CD4-positive, alpha-beta T cell (primary cell): Measurements from ENCODE around the gene RPL12. TPM values are rescaled to one million over a fixed set of nuclear protein-coding genes. Genes with fewer than 3 reads are reported as not detected.

ENCODE experiments used
- ATAC-seq: fragments of 200-7000 bp; cut with Tn5 transposase; one replicate; pipeline ENCODE4 v1.10.0; 2022; ENCODE audit warnings: mild to moderate bottlenecking; ENCODE audit not compliant: poor library complexity
- CTCF ChIA-PET: fragments of 350-600 bp; sonication (Branson Sonifier 250); formaldehyde crosslinking; loops from one replicate; lab custom pipeline; 2021; ENCODE audit warnings: antibody characterized with exemption, inconsistent platforms; lab: Charles Lee
- POLR2A ChIA-PET: fragments of 350-600 bp; sonication (Branson Sonifier 250); formaldehyde crosslinking; loops from one replicate; lab custom pipeline; 2021; ENCODE audit warnings: antibody characterized with exemption, inconsistent platforms; lab: Charles Lee
- DNase-seq, 14 experiments: peaks; one replicate each; pipeline ENCODE4 v3.0.0-alpha.2; 2013 to 2020; ENCODE audit warnings: mixed read lengths in 2 of 14
- H3K27ac ChIP-seq, 2 donors: one replicate each; pipeline versions ENCODE4 v1.5.1 to v1.7.0; 2013; ENCODE audit warnings: low read length in 2 of 2, low read depth in 1 of 2, mild to moderate bottlenecking in 1 of 2
- H3K27me3 ChIP-seq, 2 experiments: 1 replicate in 1 of 2; 2 replicates in 1 of 2; pipeline versions ENCODE4 v1.6.1 to v1.7.0; 2013; ENCODE audit warnings: low read length in 2 of 2, control low read depth in 1 of 2, mild to moderate bottlenecking in 1 of 2, moderate library complexity in 1 of 2; ENCODE audit not compliant: insufficient read depth in 2 of 2, control insufficient read depth in 1 of 2
- H3K36me3 ChIP-seq: one replicate; pipeline ENCODE4 v1.6.1; 2013; ENCODE audit warnings: low read length, control low read depth; ENCODE audit not compliant: insufficient read depth
- H3K4me1 ChIP-seq: one replicate; pipeline ENCODE4 v1.6.1; 2013; ENCODE audit warnings: low read length, control low read depth; ENCODE audit not compliant: insufficient read depth
- H3K4me3 ChIP-seq: one replicate; pipeline ENCODE4 v1.5.1; 2013; ENCODE audit warnings: mild to moderate bottlenecking, low read length, moderate library complexity
- H3K9me3 ChIP-seq, 2 experiments: 1 replicate in 1 of 2; 2 replicates in 1 of 2; pipeline versions ENCODE4 v1.6.1 to v1.7.0; 2013; ENCODE audit warnings: low read length in 2 of 2, mild to moderate bottlenecking in 2 of 2, control low read depth in 1 of 2, moderate library complexity in 1 of 2; ENCODE audit not compliant: control insufficient read depth in 1 of 2, insufficient read depth in 1 of 2
- H3K27ac Mint-ChIP-seq: one replicate; pipeline ENCODE4 v1.8.0; 2020; ENCODE audit warnings: mixed read lengths
- H3K27me3 Mint-ChIP-seq: one replicate; pipeline ENCODE4 v1.8.0; 2021; ENCODE audit warnings: mixed read lengths
- H3K36me3 Mint-ChIP-seq: one replicate; pipeline ENCODE4 v1.8.0; 2021; ENCODE audit warnings: low read depth, mixed read lengths
- H3K4me1 Mint-ChIP-seq: one replicate; pipeline ENCODE4 v1.8.0; 2021; ENCODE audit warnings: low read depth, mixed read lengths
- H3K4me3 Mint-ChIP-seq: one replicate; pipeline ENCODE4 v1.8.0; 2020; ENCODE audit warnings: mild to moderate bottlenecking, mixed read lengths
- H3K9me3 Mint-ChIP-seq: one replicate; pipeline ENCODE4 v1.8.0; 2020; ENCODE audit warnings: mixed read lengths
- CTCF ChIP-seq: fragments of 200-600 bp; IDR thresholded peaks from one replicate; pipeline ENCODE4 v1.8.0; 2022; ENCODE audit warnings: antibody characterized with exemption, mild to moderate bottlenecking
- intact Hi-C, 2 experiments: fragments of 100-400 bp; cut with DNase I in 1 of 2; cut with micrococcal nuclease in 1 of 2; formaldehyde crosslinking; loops; one replicate each; pipeline versions ENCODE4 v1.15.1 to v1.9.0; 2023 to 2025; cut with DNase I, micrococcal nuclease
- total RNA-seq, 174 experiments: library from RNA in 2 of 174; stranded (reverse) in 2 of 174; gene quantifications; one replicate each; pipeline ENCODE4 v1.2.3 and lab custom pipeline; 2021 to 2026

Gene RPL12
- total RNA-seq, 2 experiments from 2014 or later, result 1,884 to 1,993 TPM

GRCh38 chr9:127405344-127406125 is 45.7 kb downstream of the RPL12 start:
- Mint-ChIP-seq H3K4me1 (no peaks in the 10 kb centered on the region), H3K27ac (no peak overlapping the region), H3K9me3 (no peaks in the 10 kb centered on the region), H3K27me3 (peaks cover 60% of the 10 kb centered on the region), H3K4me3 (no peak overlapping the region), H3K36me3 (no peaks in the 10 kb centered on the region)
- no peak for TF ChIP-seq CTCF
- peak in 1 of 14 experiments; percentile 15 for DNase-seq
- Histone ChIP-seq H3K27me3 (peaks cover 46 to 47% of the 10 kb centered on the region in 2 experiments), H3K4me3 (no peak overlapping the region), H3K9me3 (peaks cover 0 to 11% of the 10 kb centered on the region in 2 experiments), H3K36me3 (no peaks in the 10 kb centered on the region), H3K27ac (no peak overlapping the region), H3K4me1 (no peaks in the 10 kb centered on the region)
- POLR2A ChIA-PET, result no interaction called here
- ATAC-seq, result no peak
- intact Hi-C loops, result no loop called here
- CTCF ChIA-PET, result no interaction called here

- Mint-ChIP-seq H3K27ac (no peak overlapping the region), H3K36me3 (no peaks in the 10 kb centered on the region), H3K4me3 (no peak overlapping the region), H3K27me3 (peaks cover 64% of the 10 kb centered on the region), H3K9me3 (no peaks in the 10 kb centered on the region), H3K4me1 (no peaks in the 10 kb centered on the region)
- ChIA-PET POLR2A (no interaction called here), CTCF (no interaction called here)
- ATAC-seq (no peak), DNase-seq (peak in 1 of 14 experiments; percentile 17)
- TF ChIP-seq CTCF, result no peak
- Histone ChIP-seq H3K9me3 (peaks cover 0 to 11% of the 10 kb centered on the region in 2 experiments), H3K4me1 (no peaks in the 10 kb centered on the region), H3K4me3 (no peak overlapping the region), H3K27ac (no peak overlapping the region), H3K36me3 (no peaks in the 10 kb centered on the region), H3K27me3 (peaks cover 47 to 55% of the 10 kb centered on the region in 2 experiments)
- intact Hi-C loops, result no loop called here
Measured at GRCh38 chr9:127404631-127405030, 46.6 kb downstream of the RPL12 start.

- ATAC-seq, result no peak
Measured at GRCh38 chr9:127403507-127404192, 47.6 kb downstream of the RPL12 start.

More at GRCh38 chr9:127403507-127404192, 47.6 kb downstream of the RPL12 start:
- Histone ChIP-seq H3K9me3 (peaks cover 0 to 11% of the 10 kb centered on the region in 2 experiments), H3K27me3 (peaks cover 54 to 64% of the 10 kb centered on the region in 2 experiments), H3K4me1 (peaks cover 2% of the 10 kb centered on the region), H3K27ac (no peak overlapping the region), H3K36me3 (no peaks in the 10 kb centered on the region), H3K4me3 (no peak overlapping the region)
- TF ChIP-seq CTCF, result no peak
- CTCF ChIA-PET, result no interaction called here
- no peaks in the 10 kb centered on the region for H3K36me3 Mint-ChIP-seq
- no peaks in the 10 kb centered on the region for H3K4me1 Mint-ChIP-seq
- peaks cover 71% of the 10 kb centered on the region for H3K27me3 Mint-ChIP-seq
- peak in 1 of 14 experiments; percentile 20 for DNase-seq
- no peak overlapping the region for H3K4me3 Mint-ChIP-seq
- intact Hi-C loops, result no loop called here
- no peak overlapping the region for H3K27ac Mint-ChIP-seq
- H3K9me3 Mint-ChIP-seq, result no peaks in the 10 kb centered on the region
- POLR2A ChIA-PET, result interaction anchor here (1.6 kb wide), 1 partner anchor 15 kb away, joined by 5 read pairs; no protein-coding TSS in a partner anchor
